Activated CD4-positive, alpha-beta T cell treated with anti-CD3 and anti-CD28 coated beads, Interleukin-2, amount 50 U/mL, for 1 hour (primary cell): ENCODE results near the gene E2F4.
A peak's percentile ranks its signal among the peaks of the same experiment; 100 is the strongest.

Experiments used
- DNase-seq: peaks from one replicate; pipeline ENCODE4 v3.0.0-alpha.2; 2020

The E2F4 gene

GRCh38 chr16:67174706-67175231 lies 17.2 kb upstream of the E2F4 start:
- no peak for DNase-seq

DNA sequence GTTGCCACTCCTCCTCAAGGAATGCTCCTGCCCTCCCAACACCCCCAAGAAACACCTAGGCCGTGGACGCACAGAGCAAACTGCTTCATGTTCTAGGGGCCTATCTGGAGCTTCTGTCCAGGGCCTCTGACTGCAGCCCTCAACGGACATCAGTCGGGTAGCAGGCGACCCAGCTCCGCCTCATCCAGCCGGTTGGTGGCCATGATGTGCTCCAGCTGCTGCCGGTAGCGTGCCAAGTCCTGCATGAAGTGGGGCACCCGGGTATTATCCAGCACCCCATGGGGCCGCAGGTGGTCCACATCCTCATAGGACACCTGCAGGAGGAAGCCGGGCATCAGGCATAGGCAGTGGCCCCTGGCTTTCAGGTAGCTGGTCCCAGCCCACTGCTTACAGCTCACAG lies 15.3 kb upstream of the E2F4 start:
- DNase-seq, result no peak

DNA sequence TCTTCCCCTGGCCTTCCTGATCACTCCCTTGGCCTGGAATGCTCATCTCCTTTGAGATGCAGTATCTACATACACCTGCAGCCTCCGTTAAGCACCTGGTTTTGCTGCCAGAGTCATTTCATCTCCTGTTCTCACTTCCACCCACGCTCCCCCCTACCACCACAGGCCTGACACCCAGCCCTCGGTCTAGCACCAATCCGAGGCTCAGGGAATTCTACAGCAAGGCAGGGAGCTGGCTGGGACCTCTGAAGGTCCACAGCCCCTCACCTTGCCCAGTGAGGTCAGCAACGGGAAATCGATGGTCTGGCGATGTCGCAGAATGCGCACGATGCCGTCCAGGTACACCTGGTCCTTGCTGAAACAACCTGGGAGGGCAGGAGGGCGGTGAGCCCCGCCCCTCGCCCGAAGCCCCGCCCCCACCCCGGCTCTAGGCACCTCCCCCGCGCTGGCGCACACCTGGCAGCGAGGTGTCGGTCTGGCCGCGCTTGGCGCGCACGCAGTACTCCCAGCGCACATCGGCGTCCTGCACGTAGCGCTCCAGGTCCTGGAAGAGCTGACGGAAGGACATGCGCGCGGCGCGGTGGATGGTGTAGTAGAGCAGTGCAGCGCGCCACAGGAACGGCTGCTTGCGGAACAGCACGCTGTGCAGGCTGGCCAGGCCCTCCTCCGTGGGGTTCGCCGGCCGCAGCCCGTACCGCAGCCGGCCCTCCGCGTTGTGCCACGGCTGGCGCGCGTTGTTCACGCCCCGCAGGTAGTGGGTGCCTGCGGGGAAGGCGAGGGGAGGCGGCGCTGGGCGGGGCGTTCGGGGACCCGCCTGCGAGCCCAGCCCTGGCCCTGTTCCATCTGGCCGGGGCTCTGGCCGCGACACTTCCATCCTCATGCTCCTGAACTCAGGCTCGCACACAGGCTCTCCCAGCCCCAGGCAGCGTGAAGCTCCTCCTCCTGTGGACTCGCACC lies 13.9 kb upstream of the E2F4 start:
- peak; percentile 62 for DNase-seq

- DNase-seq, result no peak
These were observed 12.4 kb upstream of the E2F4 start for GRCh38 chr16:67179421-67180080.

GRCh38 chr16:67180166-67180565 lies 11.8 kb upstream of the E2F4 start:
- DNase-seq, result no peak

DNA sequence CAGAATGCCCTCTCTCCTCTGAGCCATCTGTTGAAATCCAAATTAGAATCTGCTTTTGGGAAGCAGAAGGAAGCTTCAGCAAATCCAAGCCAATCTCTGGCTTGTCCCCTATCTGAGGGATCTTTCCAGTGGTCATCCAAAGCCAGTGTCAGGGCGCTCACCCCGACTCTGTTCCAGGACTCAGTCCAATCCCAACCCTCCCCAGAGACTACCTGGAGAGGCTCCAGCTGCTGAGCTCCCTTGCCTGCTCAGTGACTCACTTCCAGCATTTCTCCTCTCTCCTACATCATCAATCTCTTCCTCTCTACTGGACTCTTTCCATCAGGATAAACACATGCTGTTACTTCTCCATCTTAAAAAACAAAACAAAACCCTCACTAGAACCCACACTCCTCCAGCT lies 10.6 kb upstream of the E2F4 start:
- DNase-seq, result no peak

DNA sequence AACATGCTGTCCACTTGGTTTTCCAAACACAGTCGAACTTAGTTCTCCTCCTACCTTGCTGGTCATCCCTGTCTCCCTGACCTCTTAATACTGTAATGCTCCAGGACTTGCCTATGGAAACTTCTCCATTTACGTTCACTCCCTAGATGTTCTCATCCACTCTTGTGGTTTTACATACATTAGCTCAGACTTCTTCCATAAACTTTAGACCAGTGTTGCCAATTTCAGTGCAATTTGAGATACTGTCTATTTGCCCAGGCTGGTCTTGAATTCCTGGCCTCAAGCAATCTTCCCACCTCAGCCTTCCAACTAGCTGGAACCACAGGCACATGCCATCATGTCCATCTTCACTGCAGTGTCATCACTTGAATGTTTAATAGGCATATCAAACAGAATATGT lies 9.7 kb upstream of the E2F4 start:
- DNase-seq, result no peak

- DNase-seq, result no peak
These were observed 8.7 kb upstream of the E2F4 start for GRCh38 chr16:67183284-67183626.

DNA sequence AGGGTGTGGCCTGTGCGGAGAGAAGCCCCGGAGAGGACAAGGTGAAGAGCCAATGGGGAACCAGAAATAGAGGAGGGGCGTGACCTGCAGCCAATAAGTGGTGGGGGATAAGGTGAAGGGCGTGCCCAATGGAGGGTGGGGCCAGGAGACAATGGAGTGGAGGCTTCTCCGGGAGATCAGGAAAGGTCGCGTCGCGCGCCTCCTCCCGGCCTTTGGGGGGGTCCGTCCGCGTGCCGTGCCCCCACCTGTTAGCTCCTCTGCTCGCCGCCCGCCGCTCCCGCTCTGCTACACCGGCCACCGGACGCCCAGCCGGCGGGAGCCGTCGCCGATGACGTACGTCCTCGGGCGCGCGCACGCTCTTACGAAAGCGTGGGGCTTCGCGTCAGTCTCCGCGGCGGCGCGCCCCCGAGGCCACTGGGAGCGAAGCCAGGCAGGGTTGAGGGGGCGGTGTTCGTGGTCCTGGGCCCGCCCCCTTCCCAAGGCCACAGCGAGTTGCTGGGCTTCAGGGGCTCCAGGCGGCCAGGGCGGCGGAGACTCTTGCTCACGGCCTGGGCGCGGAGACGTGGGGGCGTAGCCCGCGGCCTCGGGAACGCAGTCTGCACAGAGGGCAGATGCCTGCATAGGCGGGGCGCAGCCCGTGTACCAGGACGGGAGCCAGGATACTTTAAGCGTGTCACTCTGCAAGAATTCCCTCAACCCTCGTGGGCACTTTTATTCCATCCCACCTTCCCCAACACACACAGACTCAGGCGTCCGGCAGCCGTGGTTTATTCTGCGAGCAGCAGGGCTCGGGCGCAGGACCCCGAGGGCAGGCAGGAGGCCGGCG lies 8.1 kb upstream of the E2F4 start, which contains the start of gene MATCAP1:
TSS of gene MATCAP1 (minus strand) at position 337 of the 826 bp plus-strand sequence. CDS start 3,353 bp downstream, outside the sequence.
- DNase-seq, result peak; percentile 90

DNA sequence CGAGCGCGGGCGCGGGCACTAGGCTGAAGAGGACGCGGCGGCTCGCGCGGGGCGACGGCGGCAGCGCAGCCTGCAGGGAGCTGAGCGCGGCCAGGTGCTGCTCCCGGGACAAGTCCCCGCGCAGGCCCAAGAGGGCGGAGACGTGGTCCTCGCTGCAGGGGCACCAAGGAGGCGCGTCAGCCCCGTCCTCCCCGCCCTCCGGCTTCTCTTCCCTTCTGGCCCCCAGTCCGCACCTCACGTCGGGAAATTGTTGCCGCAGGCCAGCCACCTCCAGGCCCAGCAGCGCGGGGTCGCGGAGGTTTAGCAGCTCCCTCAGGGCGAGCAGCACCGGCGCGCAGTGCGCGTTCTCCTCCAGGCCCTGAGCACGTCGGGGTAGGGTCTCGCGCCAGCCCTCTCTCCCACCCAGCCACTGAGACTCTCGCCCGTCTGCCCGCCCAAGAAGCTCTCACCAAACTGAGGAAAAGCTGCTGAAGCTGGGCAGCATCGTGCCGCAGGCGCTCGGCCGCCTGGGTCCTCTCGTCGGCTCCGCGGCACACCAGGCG lies 7.4 kb upstream of the E2F4 start:
- DNase-seq, result no peak

GRCh38 chr16:67184995-67185650 lies 6.8 kb upstream of the E2F4 start:
- peak; percentile 87 for DNase-seq

GRCh38 chr16:67185651-67186134 lies 6.3 kb upstream of the E2F4 start:
- no peak for DNase-seq

- DNase-seq, result no peak
These were observed 5.4 kb upstream of the E2F4 start for GRCh38 chr16:67186550-67186950.

- DNase-seq, result no peak
These were observed 4.6 kb upstream of the E2F4 start for GRCh38 chr16:67187175-67187890.

- no peak for DNase-seq
These were observed 3.6 kb upstream of the E2F4 start for GRCh38 chr16:67188323-67188722.

DNA sequence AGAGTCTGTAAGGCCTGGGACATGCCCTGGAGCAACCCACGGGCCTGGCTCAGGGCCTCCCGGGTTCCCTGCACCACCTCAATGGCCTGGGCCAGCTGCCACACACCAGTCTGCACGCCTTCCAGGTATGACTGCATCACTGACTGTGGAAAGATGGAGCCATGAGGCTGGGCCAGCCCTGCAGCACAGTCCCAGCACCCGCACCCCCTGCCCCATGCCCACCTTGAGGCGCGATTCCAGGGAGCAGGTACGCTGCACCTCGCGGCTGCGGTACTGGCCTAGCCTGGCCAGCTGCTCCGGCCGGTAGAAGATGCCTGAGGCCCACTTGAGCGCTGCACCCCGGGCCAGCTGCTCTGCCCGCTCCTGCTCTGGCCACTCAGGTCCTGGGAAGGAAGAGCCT lies 3.2 kb upstream of the E2F4 start:
- no peak for DNase-seq

DNA sequence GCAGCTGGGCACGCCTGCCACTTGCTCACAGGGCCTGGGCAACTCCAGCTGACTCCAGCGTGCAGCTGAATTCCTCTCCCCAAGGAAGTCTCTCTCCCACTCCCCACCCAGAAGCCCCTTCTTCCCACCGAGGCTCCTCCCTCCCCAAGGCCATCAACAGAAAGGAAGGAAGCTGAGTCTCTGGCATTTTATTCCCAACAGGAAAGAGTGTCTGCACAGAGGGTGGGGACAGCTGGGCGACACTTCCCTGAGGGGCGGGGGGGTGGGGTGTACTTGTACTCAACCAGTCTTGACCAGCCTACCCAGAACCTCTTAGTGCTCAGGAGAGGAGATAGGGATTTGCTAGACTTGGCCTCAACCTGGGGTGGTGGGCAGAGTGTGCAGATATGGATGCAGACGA lies 1.9 kb upstream of the E2F4 start, which contains the start of gene EXOC3L1:
TSS of gene EXOC3L1 (minus strand) at position 96 of the 400 bp plus-strand sequence. CDS start 460 bp downstream, outside the sequence.
- DNase-seq, result no peak

GRCh38 chr16:67190448-67191399 lies 1.2 kb upstream of the E2F4 start:
- DNase-seq, result no peak

DNA sequence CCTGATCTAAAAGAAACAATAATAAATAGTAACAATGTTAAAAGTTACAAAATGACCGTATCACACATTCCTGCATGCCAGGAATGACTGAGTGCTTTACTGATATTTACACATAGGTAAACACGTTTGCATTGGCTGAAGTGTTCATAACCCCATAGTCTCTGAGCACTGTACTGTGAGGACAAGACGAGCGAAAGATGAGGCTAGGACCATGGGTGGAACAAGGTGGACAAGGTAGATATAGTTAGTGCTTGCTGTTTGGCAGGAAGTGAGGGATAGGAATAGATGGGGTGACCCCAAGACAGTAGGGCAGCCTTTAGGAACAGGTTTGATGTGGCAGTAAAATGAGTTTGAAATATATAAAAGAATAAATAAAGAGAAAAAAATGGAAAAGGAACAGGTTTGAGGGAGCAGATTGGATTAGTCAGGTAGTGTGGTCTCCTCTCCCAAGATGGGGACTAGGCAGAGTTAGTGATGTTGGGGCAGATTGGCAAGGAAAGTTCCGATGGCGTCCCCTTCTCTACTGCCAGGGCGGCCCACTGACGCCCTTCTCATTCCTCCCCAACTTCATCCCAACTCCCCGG lies 452 bp upstream of the E2F4 start:
- DNase-seq, result no peak
